ENCODE measurements around the gene OCIAD2. TPM values are rescaled to one million over a fixed set of nuclear protein-coding genes. Genes with fewer than 3 reads are reported as not detected.

Gene OCIAD2
- total RNA-seq, 1 donor from 2014 or later, result 439 TPM

- no peak for DNase-seq (ENCODE audit: low read depth)
- Histone ChIP-seq H3K4me3 (ENCODE audit: low read depth, low read length) (no peak overlapping the region), H3K36me3 (ENCODE audit: control insufficient read depth, insufficient read depth, low read length) (no peaks in the 10 kb centered on the region), H3K27me3 (ENCODE audit: control insufficient read depth, insufficient read depth, low read length) (no peaks in the 10 kb centered on the region)
- TF ChIP-seq CTCF (IDR thresholded peaks at IDR 0.05; ENCODE audit: insufficient read depth, low read length, poor library complexity, severe bottlenecking), result no peak
Observed at GRCh38 chr4:48844843-48845242, 61.7 kb downstream of the OCIAD2 start.

- Histone ChIP-seq H3K4me3 (ENCODE audit: low read depth, low read length) (no peak overlapping the region), H3K27me3 (ENCODE audit: control insufficient read depth, insufficient read depth, low read length) (no peaks in the 10 kb centered on the region), H3K36me3 (ENCODE audit: control insufficient read depth, insufficient read depth, low read length) (no peaks in the 10 kb centered on the region)
- TF ChIP-seq CTCF (IDR thresholded peaks at IDR 0.05; ENCODE audit: insufficient read depth, low read length, poor library complexity, severe bottlenecking), result no peak
- no peak for DNase-seq (ENCODE audit: low read depth)
Observed at GRCh38 chr4:48841045-48841827, 65.3 kb downstream of the OCIAD2 start.

DNA sequence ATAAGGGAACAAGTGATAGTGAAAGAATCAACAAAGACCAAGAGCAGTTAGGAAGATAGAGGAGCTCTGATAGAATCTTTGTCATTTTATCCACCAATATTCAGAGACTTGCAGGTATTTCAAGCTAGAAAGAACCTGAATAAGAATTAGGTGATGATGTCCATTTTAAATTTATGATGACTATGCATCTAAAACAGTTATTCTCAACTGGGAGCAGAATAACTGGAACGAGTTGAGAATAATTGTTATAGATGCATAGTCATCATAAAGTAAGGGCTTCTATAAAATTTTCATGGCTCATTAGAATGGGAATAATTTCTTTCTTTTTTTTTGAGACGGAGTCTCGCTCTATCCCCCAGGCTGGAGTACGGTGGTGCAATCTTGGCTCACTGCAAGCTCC is 69.9 kb downstream of the OCIAD2 start:
- no peak overlapping the region for H3K4me3 ChIP-seq (ENCODE audit: low read depth, low read length)
- TF ChIP-seq CTCF (IDR thresholded peaks at IDR 0.05; ENCODE audit: insufficient read depth, low read length, poor library complexity, severe bottlenecking), result no peak
- no peaks in the 10 kb centered on the region for H3K27me3 ChIP-seq (ENCODE audit: control insufficient read depth, insufficient read depth, low read length)
- peaks cover 1% of the 10 kb centered on the region for H3K36me3 ChIP-seq (ENCODE audit: control insufficient read depth, insufficient read depth, low read length)
- no peak for DNase-seq (ENCODE audit: low read depth)

Other genes starting within 250 kb of the OCIAD2 start
- 31.7 and 35.0 TPM in 2 replicates for gene FRYL, start 126.5 kb downstream of the OCIAD2 start, total RNA-seq
- 154 and 166 TPM in 2 replicates for gene OCIAD1, start 75.7 kb downstream of the OCIAD2 start, total RNA-seq
- 1.3 and 3.3 TPM in 2 replicates for gene CWH43, start 79.5 kb upstream of the OCIAD2 start, total RNA-seq